ENCODE measurements around the gene PPP2R5C.
"Not testable (repeated sequence)": the region's sequence is repeated elsewhere in the genome, so short reads cannot be mapped to it uniquely, and the experiment has no call there.

Gene PPP2R5C

GRCh38 chr14:101963656-101964296, 202.3 kb downstream of the PPP2R5C start:
- DNase-seq (ENCODE audit: low read depth in 2 of 2, low spot score in 1 of 2): no peak

GRCh38 chr14:101964297-101965180, 203.0 kb downstream of the PPP2R5C start, which contains the start of gene DYNC1H1:
DYNC1H1 (plus strand) TSS chr14:101964573; CDS start chr14:101964692, 119 bp downstream.
- peak; percentile 63 to 77 for DNase-seq (ENCODE audit: low read depth in 2 of 2, low spot score in 1 of 2)

DNA sequence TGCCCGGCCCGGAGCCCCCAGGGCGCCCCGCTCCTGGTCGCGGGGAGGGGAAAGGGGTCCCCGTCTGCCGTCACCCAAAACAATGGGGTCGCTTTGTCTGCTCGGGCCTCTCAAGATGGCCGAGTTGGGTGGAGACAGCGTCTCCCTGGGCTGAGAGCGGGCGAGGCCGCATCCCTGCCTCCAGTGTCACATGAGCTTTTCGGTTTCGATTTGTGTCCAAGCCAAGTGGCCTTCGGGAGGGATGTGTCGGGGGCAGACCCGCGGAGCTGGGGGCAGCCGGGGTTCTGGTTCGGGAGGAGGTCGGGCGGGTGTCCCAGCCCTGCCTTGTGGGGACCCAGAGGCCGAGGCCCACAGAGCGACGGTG, 203.7 kb downstream of the PPP2R5C start:
- peak; percentile 22 to 28 for DNase-seq (ENCODE audit: low read depth in 2 of 2, low spot score in 1 of 2)

GRCh38 chr14:101965770-101966722, 204.5 kb downstream of the PPP2R5C start:
- no peak for DNase-seq (ENCODE audit: low read depth in 2 of 2, low spot score in 1 of 2)

DNA sequence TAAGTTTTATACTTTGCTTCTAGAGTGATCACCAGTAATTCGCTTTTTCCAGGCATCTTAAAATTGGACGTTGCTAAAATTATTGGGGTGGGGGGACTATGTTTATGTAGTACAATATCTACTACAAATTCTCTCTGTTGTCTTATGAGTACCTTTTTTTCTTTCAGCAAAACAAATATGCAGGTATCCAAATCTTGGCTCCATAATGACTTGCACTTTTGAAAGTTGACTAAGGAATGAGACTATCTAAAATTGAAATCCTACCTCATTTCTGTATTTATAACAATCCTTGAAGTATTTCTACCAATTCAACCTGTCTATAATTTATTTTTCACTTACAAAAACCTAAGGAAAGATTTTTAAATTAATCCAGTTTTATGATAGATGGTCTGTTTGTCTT, 205.2 kb downstream of the PPP2R5C start:
- no peak for DNase-seq (ENCODE audit: low read depth in 2 of 2, low spot score in 1 of 2)

DNA sequence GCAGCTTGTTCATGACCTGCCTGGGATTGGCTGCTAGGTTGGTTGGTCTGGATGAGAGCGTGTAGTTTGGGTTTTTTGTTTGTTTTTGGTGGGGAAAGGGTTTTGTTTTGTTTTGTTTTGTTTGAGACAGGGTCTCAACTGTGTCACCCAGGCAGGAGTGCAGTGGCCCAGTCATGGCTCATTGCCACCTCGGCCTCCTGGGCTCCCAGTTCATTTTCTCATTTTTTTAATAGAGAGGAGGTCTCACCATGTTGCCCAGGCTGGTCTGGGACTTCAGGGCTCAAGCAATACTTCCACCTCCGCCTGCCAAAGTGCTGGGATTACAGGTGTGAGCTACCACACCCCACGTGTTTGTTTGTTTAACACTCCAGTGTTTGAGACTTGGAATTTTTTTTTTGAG, 206.7 kb downstream of the PPP2R5C start:
- DNase-seq (ENCODE audit: low read depth in 2 of 2, low spot score in 1 of 2): no peak

DNA sequence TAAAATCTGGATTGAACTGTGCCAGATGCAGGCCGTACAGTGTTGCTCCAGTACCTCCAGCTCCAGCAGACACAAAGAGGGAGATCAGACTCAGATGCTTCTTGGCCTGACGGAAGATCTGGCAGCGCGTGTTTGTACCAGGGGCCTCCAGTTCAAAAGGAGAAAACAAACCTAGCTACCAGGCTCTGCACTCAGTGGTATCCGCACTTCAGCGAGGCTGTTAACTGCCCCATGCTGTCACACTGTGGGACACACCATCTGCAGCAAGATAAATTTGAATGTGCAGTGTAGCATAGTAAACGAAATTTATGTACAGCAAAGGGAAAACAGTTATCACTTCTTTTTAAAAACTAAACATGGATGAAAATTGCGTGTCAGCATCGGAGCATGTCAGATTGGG, 208.0 kb downstream of the PPP2R5C start:
- DNase-seq (ENCODE audit: low read depth in 2 of 2, low spot score in 1 of 2): no peak

- DNase-seq (ENCODE audit: low read depth in 2 of 2, low spot score in 1 of 2): no peak
These were observed 209.4 kb downstream of the PPP2R5C start for GRCh38 chr14:101970830-101971400.

- not testable (repeated sequence) for DNase-seq (ENCODE audit: low read depth in 2 of 2, low spot score in 1 of 2)
These were observed 209.9 kb downstream of the PPP2R5C start for GRCh38 chr14:101971458-101971857.

DNA sequence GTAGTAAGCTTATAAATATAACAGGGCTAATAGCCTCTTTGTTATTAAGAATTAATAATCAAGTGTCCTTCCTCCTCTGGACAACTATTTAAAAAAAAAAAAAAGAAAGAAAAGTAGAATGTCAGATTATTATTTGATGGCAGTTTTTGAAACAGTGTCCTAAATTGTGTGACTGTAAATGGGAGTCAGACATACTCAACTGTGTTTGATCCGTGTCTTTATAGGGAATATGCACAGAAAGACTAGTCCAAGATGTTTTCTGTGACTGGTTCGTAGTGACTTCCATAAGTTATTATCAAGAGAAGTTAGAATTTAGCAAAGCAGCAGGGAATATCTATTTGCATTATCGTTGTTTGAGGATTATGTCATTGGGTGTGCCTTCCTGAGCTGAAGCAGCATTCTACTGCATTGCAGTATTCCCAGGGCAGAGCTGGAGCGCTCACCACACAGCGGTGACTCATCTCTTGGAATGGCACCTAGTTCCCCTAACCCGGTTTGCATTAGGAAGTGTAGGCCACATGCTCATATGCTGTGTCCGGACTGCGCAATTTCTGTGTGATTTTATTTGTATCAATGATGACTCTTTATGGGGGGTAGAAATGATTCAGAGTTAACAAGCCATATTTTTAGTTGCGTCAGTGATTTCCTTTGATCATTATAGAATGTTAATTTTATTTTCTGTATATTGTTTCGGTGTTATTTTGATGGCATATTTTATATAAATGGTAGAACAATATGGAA, 210.8 kb downstream of the PPP2R5C start:
- no peak for DNase-seq (ENCODE audit: low read depth in 2 of 2, low spot score in 1 of 2)

- DNase-seq (ENCODE audit: low read depth in 2 of 2, low spot score in 1 of 2): no peak
These were observed 211.8 kb downstream of the PPP2R5C start for GRCh38 chr14:101973356-101973755.

- no peak for DNase-seq (ENCODE audit: low read depth in 2 of 2, low spot score in 1 of 2)
These were observed 213.7 kb downstream of the PPP2R5C start for GRCh38 chr14:101975231-101975630.
